Endothelial cell of umbilical vein (primary cell): Measurements from ENCODE around the gene HSDL2. TPM values are rescaled to one million over a fixed set of nuclear protein-coding genes. Genes with fewer than 3 reads are reported as not detected.

Experiments used
- BruUV-seq: library from RNA; stranded (reverse); fragments of 400-500 nt; replicated peaks from 2 replicates; lab custom pipeline; 2021; lab: Mats Ljungman, UMichigan
- CTCF ChIA-PET: fragments of 300-600, 350-600 bp; sonication (Branson Sonifier 250); formaldehyde crosslinking; loops from one replicate; lab custom pipeline; 2021; ENCODE audit warnings: antibody characterized with exemption, inconsistent platforms; lab: Charles Lee
- POLR2A ChIA-PET: fragments of 300-600, 350-600 bp; sonication (Branson Sonifier 250); formaldehyde crosslinking; loops from one replicate; lab custom pipeline; 2021; ENCODE audit warnings: antibody characterized with exemption, inconsistent platforms; lab: Charles Lee
- DNase-seq: peaks from one replicate; pipeline ENCODE4 v3.0.0-alpha.2; 2011; ENCODE audit warnings: low read depth, low spot score
- FAIRE-seq: peaks from 2 replicates; lab custom pipeline; 2011; peaks lifted over from hg19 to GRCh38; lab: Jason Lieb, UNC
- H2AFZ ChIP-seq: 2 replicates; pipeline ENCODE4 v1.6.0; 2012; ENCODE audit warnings: low read depth, low read length, control low read depth, inconsistent platforms
- H3K27ac ChIP-seq: 2 replicates; pipeline ENCODE4 v1.5.1; 2011; ENCODE audit warnings: low read depth, mild to moderate bottlenecking, control low read depth, low read length, moderate library complexity; ENCODE audit not compliant: insufficient read depth
- H3K27me3 ChIP-seq, 2 experiments: 2 replicates each; pipeline versions ENCODE4 v1.6.0 to v1.6.1; 2011; ENCODE audit warnings: low read length in 2 of 2, mixed read lengths in 1 of 2; ENCODE audit not compliant: control insufficient read depth in 2 of 2, insufficient read depth in 2 of 2
- H3K36me3 ChIP-seq, 2 experiments: 2 replicates in 1 of 2; 3 replicates in 1 of 2; pipeline ENCODE4 v1.5.1; 2011; ENCODE audit warnings: low read length in 2 of 2, mild to moderate bottlenecking in 1 of 2, moderate library complexity in 1 of 2; ENCODE audit not compliant: control insufficient read depth in 2 of 2, insufficient read depth in 2 of 2; ENCODE audit errors: extremely low read depth in 1 of 2
- H3K4me1 ChIP-seq: 3 replicates; pipeline ENCODE4 v1.5.1; 2011; ENCODE audit warnings: mild to moderate bottlenecking, low read length; ENCODE audit not compliant: control insufficient read depth, insufficient read depth; ENCODE audit errors: extremely low read depth
- H3K4me2 ChIP-seq: 2 replicates; pipeline ENCODE4 v1.6.1; 2011; ENCODE audit warnings: low read length, control low read depth, mixed read lengths; ENCODE audit not compliant: insufficient read depth
- H3K4me3 ChIP-seq, 3 experiments: fragments of 200-600 bp in 1 of 3; sonication (generic), shearing (Covaris generic) in 1 of 3; replicated peaks in 1 of 3; 2 replicates each; pipeline ENCODE4 v1.5.1; 2011 to 2016; ENCODE audit warnings: control low read depth in 3 of 3, low read length in 3 of 3, mild to moderate bottlenecking in 2 of 3, inconsistent platforms in 1 of 3, low read depth in 1 of 3, moderate library complexity in 1 of 3; ENCODE audit not compliant: insufficient read depth in 1 of 3
- H3K79me2 ChIP-seq: 2 replicates; pipeline ENCODE4 v1.6.0; 2012; ENCODE audit warnings: low read length, inconsistent platforms; ENCODE audit not compliant: control insufficient read depth, insufficient read depth
- H3K9ac ChIP-seq: replicated peaks from 2 replicates; pipeline ENCODE3; 2011; ENCODE audit warnings: low read length, control low read depth; ENCODE audit not compliant: insufficient read depth; ENCODE audit errors: extremely low read depth
- H3K9me1 ChIP-seq: replicated peaks from 3 replicates; pipeline ENCODE4 v1.6.0; 2011; ENCODE audit warnings: mild to moderate bottlenecking, low read length; ENCODE audit not compliant: control insufficient read depth, insufficient read depth; ENCODE audit errors: extremely low read depth
- H3K9me3 ChIP-seq: replicated peaks from 2 replicates; pipeline ENCODE4 v1.5.1; 2012; ENCODE audit warnings: low read length, inconsistent platforms; ENCODE audit not compliant: control insufficient read depth, insufficient read depth
- H4K20me1 ChIP-seq: replicated peaks from 2 replicates; pipeline ENCODE3; 2011; ENCODE audit warnings: mild to moderate bottlenecking, low read length; ENCODE audit not compliant: control insufficient read depth, insufficient read depth; ENCODE audit errors: extremely low read depth
- CTCF ChIP-seq, 2 donors: IDR thresholded peaks; 1 replicate in 1 of 2; 2 replicates in 1 of 2; pipeline ENCODE4 v1.5.1; 2011; ENCODE audit warnings: low read length in 2 of 2, mild to moderate bottlenecking in 2 of 2, moderate library complexity in 2 of 2, control low read depth in 1 of 2, inconsistent platforms in 1 of 2, low read depth in 1 of 2; ENCODE audit not compliant: insufficient read depth in 1 of 2; ENCODE audit errors: extremely low read depth in 1 of 2
- EZH2 ChIP-seq: IDR thresholded peaks from 2 replicates; pipeline ENCODE4 v1.6.1; 2012; ENCODE audit warnings: borderline replicate concordance, low read depth, mild to moderate bottlenecking, moderate library complexity, low read length, inconsistent platforms; ENCODE audit not compliant: severe bottlenecking
- FOS ChIP-seq: IDR thresholded peaks from 2 replicates; pipeline ENCODE4 v1.6.1; 2011; ENCODE audit warnings: mild to moderate bottlenecking, low read length, moderate library complexity, borderline replicate concordance; ENCODE audit not compliant: insufficient read depth
- GATA2 ChIP-seq: IDR thresholded peaks from 2 replicates; pipeline ENCODE4 v1.7.0; 2011; ENCODE audit warnings: low read depth, mild to moderate bottlenecking, moderate library complexity, mixed read lengths, low read length; ENCODE audit not compliant: insufficient read length, insufficient read depth
- JUN ChIP-seq: IDR thresholded peaks from 2 replicates; pipeline ENCODE4 v1.6.1; 2011; ENCODE audit warnings: borderline replicate concordance, low read depth; ENCODE audit not compliant: insufficient read length, insufficient read depth
- MAX ChIP-seq: IDR thresholded peaks from 2 replicates; pipeline ENCODE4 v1.6.1; 2011; ENCODE audit not compliant: insufficient read depth, insufficient read length
- MYC ChIP-seq: IDR thresholded peaks from one replicate; pipeline ENCODE4 v1.6.1; 2011; ENCODE audit warnings: mild to moderate bottlenecking, low read depth, low read length
- POLR2A ChIP-seq: IDR thresholded peaks from 2 replicates; pipeline ENCODE4 v1.6.1; 2012; ENCODE audit warnings: low read depth, mild to moderate bottlenecking, control low read depth, low read length
- POLR2AphosphoS5 ChIP-seq: IDR thresholded peaks from 2 replicates; pipeline ENCODE4 v1.6.1; 2012; ENCODE audit warnings: low read depth, mild to moderate bottlenecking, control low read depth, low read length, moderate library complexity; ENCODE audit not compliant: insufficient read depth
- dilution Hi-C: fragments of 300-500 bp; cut with MboI; formaldehyde crosslinking; loops from one replicate; pipeline ENCODE4 v1.15.0; 2019; ENCODE audit warnings: low sequenced_read_pairs; ENCODE audit not compliant: extremely low pct_ligation_motif_present
- intact Hi-C: fragments of 100-400 bp; cut with micrococcal nuclease; formaldehyde crosslinking; loops from one replicate; pipeline ENCODE4 v1.10.0; 2022
- polyA plus RNA-seq, 4 experiments: library from polyadenylated mRNA; depleted of rRNA in 3 of 4; stranded (reverse) in 3 of 4; unstranded in 1 of 4; fragments of >200 nt; gene quantifications; 2 replicates each; pipeline versions ENCODE4 v1.2.1 to v1.2.3, GENCODE V29; 2011 to 2012; ENCODE audit warnings: missing spikeins in 1 of 4
- total RNA-seq: library from RNA; stranded (reverse); gene quantifications from 2 replicates; pipeline ENCODE4 v1.2.3, GENCODE V29; 2021

Gene HSDL2
- total and polyA plus RNA-seq, 2 donors (not counting 3 experiments of a cell fraction or from before 2014, with no cell fraction given), result 5.6 to 22.1 TPM

GRCh38 chr9:112434487-112434886 lies 54.6 kb downstream of the HSDL2 start:
- Histone ChIP-seq H2AFZ (no peak overlapping the region), H3K9ac (no peak overlapping the region), H3K27ac (no peak overlapping the region), H3K4me1 (no peaks in the 10 kb centered on the region), H4K20me1 (no peaks in the 10 kb centered on the region), H3K36me3 (no peaks in the 10 kb centered on the region), H3K79me2 (no peaks in the 10 kb centered on the region), H3K27me3 (no peaks in the 10 kb centered on the region), H3K4me3 (no peak overlapping the region), H3K9me3 (no peaks in the 10 kb centered on the region), H3K9me1 (no peaks in the 10 kb centered on the region), H3K4me2 (no peak overlapping the region)
- no TSS peak for BruUV-seq
- no peak for TF ChIP-seq EZH2
- TF ChIP-seq MYC, result no peak
- no peak for TF ChIP-seq POLR2AphosphoS5
- no peak for TF ChIP-seq MAX
- no peak for TF ChIP-seq GATA2
- TF ChIP-seq FOS, result no peak
- TF ChIP-seq POLR2A, result no peak
- no peak for TF ChIP-seq CTCF (IDR thresholded peaks at IDR 0.05; ENCODE audit: extremely low read depth in 1 of 2, insufficient read depth in 1 of 2, low read depth in 1 of 2, low read length in 2 of 2)
- no peak for TF ChIP-seq JUN
- intact Hi-C loops (no loop called here), dilution Hi-C loops (no loop called here)
- DNase-seq (no peak), FAIRE-seq (no peak)
- ChIA-PET POLR2A (no interaction called here), CTCF (interaction anchor here (1.8 kb wide), 1 partner anchor 9 kb away, joined by 7 read pairs; no protein-coding TSS in a partner anchor)
